Muscle of leg (tissue), 11 donors: Measurements from ENCODE around the gene WDR1. TPM values are rescaled to one million over a fixed set of nuclear protein-coding genes. Genes with fewer than 3 reads are reported as not detected.

Experiments
- DNase-seq: peaks from one replicate; pipeline ENCODE4 v3.0.0; 2013
- H3K27ac ChIP-seq: one replicate; pipeline ENCODE4 v1.5.1; 2013; ENCODE audit warnings: mild to moderate bottlenecking, low read length, control low read depth
- H3K27me3 ChIP-seq: one replicate; pipeline ENCODE4 v1.6.1; 2013; ENCODE audit warnings: low read length; ENCODE audit not compliant: control insufficient read depth, insufficient read depth
- H3K36me3 ChIP-seq: one replicate; pipeline ENCODE4 v1.6.1; 2013; ENCODE audit warnings: low read length; ENCODE audit not compliant: control insufficient read depth, insufficient read depth
- H3K4me1 ChIP-seq: one replicate; pipeline ENCODE4 v1.6.1; 2013; ENCODE audit warnings: low read length; ENCODE audit not compliant: control insufficient read depth, insufficient read depth
- H3K4me3 ChIP-seq: one replicate; pipeline ENCODE4 v1.5.1; 2013; ENCODE audit warnings: low read length, control low read depth
- H3K9me3 ChIP-seq: replicated peaks from 2 replicates; pipeline ENCODE4 v1.6.1; 2013; ENCODE audit warnings: low read depth, low read length; ENCODE audit not compliant: control insufficient read depth
- WGBS: methylation state at CpG from one replicate; pipeline ENCODE4 v1.1.5; 2013; ENCODE audit warnings: missing lambda C conversion rate; ENCODE audit not compliant: insufficient coverage; 5-methylcytosine and 5-hydroxymethylcytosine counted together
- polyA plus RNA-seq, 8 donors: library from polyadenylated mRNA; unstranded; fragments of 120-200 nt; gene quantifications; one replicate each; pipeline versions ENCODE4 v1.2.1 to v1.2.3, GENCODE V29; 2013; ENCODE audit warnings: inconsistent platforms in 1 of 8, low replicate concordance in 1 of 8; ENCODE audit not compliant: insufficient read length in 8 of 8, insufficient read depth in 1 of 8
- total RNA-seq: library from RNA; stranded (reverse); fragments of 120-200 nt; gene quantifications from one replicate; pipeline ENCODE4 v1.2.4, GENCODE V29; 2013

The WDR1 gene
- total and polyA plus RNA-seq, 9 donors: 97.0 to 178 (median 152) TPM

DNA sequence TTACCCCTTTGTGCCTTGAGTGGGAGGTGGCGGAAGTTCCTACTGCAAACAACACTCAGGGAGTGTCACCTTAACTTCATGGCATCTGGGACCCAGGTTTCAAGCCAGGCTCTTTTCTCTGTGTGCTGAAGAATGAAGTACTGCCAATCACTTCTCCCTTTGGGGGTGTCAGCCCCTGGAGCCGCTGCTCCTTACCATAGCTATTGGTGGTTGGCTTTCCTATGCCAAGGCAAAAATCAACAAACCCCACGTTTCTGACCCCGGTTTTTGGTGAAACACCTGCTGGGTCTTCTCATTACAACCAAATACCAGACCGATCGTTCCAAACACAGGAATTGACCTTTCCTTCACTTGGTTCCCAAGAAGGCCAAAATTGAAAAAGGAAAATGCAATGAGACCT lies 75.6 kb downstream of the WDR1 start:
- H3K27ac ChIP-seq: no peak overlapping the region
- H3K27me3 ChIP-seq: peaks cover 2% of the 10 kb centered on the region
- H3K4me1 ChIP-seq: peaks cover 8% of the 10 kb centered on the region
- H3K4me3 ChIP-seq: no peak overlapping the region
- peaks cover 4% of the 10 kb centered on the region for H3K9me3 ChIP-seq
- DNase-seq: no peak
- H3K36me3 ChIP-seq: no peaks in the 10 kb centered on the region
- 83% methylated on average over 3 of the region's 6 CpGs for WGBS

DNA sequence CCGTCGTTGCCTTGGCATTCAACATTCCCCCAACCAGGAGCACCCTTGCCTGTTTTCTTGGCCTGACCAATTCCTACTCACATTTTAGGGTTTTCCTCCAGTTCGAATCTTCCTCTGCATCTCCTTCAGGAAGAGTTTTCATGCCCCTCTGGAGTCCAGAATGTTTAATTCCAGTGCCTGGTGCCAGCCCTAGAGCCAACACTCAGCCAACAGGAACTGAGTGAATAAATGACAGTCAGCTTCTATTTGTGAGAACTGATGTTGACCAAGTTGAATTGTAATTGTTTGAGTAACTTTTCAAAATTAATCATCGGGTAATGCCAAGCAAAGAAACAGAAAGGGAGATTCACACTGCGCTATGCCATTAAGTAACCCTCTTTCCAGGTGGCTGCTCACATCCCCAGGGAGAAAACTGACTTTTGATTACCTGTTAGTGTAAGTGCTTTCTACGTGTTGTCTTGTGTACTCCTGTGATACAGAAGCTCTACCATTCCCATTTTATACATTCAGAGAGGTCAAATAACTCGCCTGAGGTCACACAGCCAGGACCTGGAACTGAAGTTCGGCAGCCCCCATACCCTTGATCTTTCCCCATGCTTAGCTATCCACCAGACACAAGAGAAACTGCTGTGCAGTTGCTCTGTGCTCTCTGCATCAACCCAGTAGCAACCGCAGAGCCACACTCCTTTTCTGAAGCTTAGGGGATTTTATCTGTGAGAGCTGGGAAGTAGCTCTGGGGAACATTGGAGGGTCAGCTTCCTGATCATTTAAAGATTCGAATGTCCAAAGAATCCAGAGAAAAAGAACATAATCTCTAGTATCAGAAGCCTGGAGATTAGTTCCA lies 76.3 kb downstream of the WDR1 start:
- WGBS: 88% methylated on average over 3 of the region's 10 CpGs

DNA sequence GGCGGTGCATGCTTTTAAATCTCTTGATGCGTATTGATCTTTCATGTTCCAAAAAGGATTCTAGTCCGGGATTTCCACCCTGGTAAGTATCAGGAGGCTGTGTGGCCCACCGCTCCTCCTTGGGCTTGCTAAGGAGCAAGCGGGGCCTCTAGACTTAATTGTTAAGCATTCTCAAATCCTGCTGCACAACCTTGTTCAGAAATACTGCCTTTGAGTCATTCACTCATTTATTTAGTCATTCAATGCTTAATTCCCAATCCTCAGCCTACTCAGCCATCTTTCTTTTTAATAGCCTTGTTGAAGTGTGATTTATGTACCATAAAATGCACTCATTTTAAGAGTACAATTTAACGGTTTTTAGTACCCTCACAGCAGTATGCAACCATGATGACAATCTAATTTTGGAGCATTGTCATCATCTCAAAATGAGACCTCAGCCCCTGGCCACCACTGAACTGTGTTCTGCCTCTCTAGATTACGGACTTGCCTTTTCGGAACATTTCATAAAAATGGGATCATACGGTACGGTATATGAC lies 79.7 kb downstream of the WDR1 start:
- no peak for DNase-seq
- Histone ChIP-seq H3K4me3 (no peak overlapping the region), H3K36me3 (no peaks in the 10 kb centered on the region), H3K27me3 (peaks cover 2% of the 10 kb centered on the region), H3K4me1 (peaks cover 42% of the 10 kb centered on the region), H3K9me3 (no peaks in the 10 kb centered on the region), H3K27ac (no peak overlapping the region)
- WGBS: 86% methylated on average over 8 of the region's 10 CpGs

More for the DNA sequence above, 76.3 kb downstream of the WDR1 start:
- Histone ChIP-seq H3K27me3 (peaks cover 2% of the 10 kb centered on the region), H3K36me3 (no peaks in the 10 kb centered on the region), H3K9me3 (peaks cover 4% of the 10 kb centered on the region), H3K4me1 (peaks cover 9% of the 10 kb centered on the region), H3K27ac (no peak overlapping the region), H3K4me3 (no peak overlapping the region)
- DNase-seq: no peak

- Histone ChIP-seq H3K4me1 (peaks cover 50% of the 10 kb centered on the region), H3K36me3 (no peaks in the 10 kb centered on the region), H3K27me3 (peaks cover 2% of the 10 kb centered on the region), H3K9me3 (no peaks in the 10 kb centered on the region), H3K27ac (no peak overlapping the region), H3K4me3 (no peak overlapping the region)
- no peak for DNase-seq
- 73% methylated on average over 4 of the region's 6 CpGs for WGBS
Measured at GRCh38 chr4:10035130-10035529, 81.5 kb downstream of the WDR1 start.

GRCh38 chr4:10034612-10035104 lies 81.9 kb downstream of the WDR1 start:
- 84% methylated on average over 4 of the region's 5 CpGs for WGBS
- Histone ChIP-seq H3K4me1 (peaks cover 50% of the 10 kb centered on the region), H3K27ac (no peak overlapping the region), H3K4me3 (no peak overlapping the region), H3K36me3 (no peaks in the 10 kb centered on the region), H3K27me3 (peaks cover 2% of the 10 kb centered on the region), H3K9me3 (no peaks in the 10 kb centered on the region)
- no peak for DNase-seq

DNA sequence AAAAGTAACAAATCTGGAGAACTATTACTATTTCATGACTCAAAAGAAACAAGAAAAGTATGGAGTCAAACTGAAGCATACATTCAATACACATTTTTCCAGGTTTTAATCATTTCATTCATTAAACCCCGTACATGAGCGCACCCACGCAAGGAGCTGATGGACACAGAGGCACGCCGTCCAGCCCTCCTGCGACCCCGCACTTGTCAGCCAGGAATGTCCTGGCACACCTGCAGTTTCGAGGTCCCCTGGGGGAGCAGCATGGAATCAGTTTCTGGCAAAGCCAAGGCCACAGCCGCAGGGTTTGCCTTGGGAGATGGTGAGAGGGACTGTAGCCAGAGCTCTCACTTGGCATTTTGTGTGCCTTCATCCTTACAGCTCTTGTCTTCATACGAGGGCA lies 82.5 kb downstream of the WDR1 start:
- Histone ChIP-seq H3K36me3 (no peaks in the 10 kb centered on the region), H3K27ac (no peak overlapping the region), H3K27me3 (peaks cover 2% of the 10 kb centered on the region), H3K4me3 (no peak overlapping the region), H3K4me1 (peaks cover 52% of the 10 kb centered on the region), H3K9me3 (no peaks in the 10 kb centered on the region)
- 48% methylated on average over 10 of the region's 10 CpGs for WGBS
- no peak for DNase-seq

- no peaks in the 10 kb centered on the region for H3K27me3 ChIP-seq
- H3K4me1 ChIP-seq: peaks cover 58% of the 10 kb centered on the region
- DNase-seq: no peak
- no peak overlapping the region for H3K4me3 ChIP-seq
- no peak overlapping the region for H3K27ac ChIP-seq
- H3K36me3 ChIP-seq: no peaks in the 10 kb centered on the region
- H3K9me3 ChIP-seq: no peaks in the 10 kb centered on the region
- 55% methylated on average over 15 of the region's 18 CpGs for WGBS
Measured at GRCh38 chr4:10033191-10033881, 83.3 kb downstream of the WDR1 start.

DNA sequence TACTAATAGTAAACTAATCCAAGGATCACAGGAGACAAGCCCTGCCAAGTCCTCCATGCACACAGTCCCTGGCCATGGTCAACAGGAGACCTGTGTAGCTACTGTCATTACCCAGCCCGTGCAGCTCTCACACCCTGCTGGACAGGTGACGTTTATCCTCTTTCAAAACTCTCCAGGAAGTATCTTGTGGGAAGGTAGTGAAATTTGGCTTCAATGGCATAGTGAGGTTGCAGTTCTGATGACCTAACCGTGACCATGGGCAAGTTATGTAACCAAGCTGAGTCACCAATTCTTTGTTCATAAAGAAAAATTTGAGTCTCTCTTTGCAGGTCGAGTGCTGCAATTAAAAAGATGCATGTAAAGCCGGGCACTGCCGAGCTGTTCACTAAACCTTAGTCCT lies 84.0 kb downstream of the WDR1 start:
- no peaks in the 10 kb centered on the region for H3K36me3 ChIP-seq
- no peak overlapping the region for H3K27ac ChIP-seq
- H3K4me1 ChIP-seq: peaks cover 58% of the 10 kb centered on the region
- H3K9me3 ChIP-seq: no peaks in the 10 kb centered on the region
- no peak for DNase-seq
- H3K27me3 ChIP-seq: no peaks in the 10 kb centered on the region
- H3K4me3 ChIP-seq: no peak overlapping the region
- WGBS: 65% methylated on average over 4 of the region's 6 CpGs

DNA sequence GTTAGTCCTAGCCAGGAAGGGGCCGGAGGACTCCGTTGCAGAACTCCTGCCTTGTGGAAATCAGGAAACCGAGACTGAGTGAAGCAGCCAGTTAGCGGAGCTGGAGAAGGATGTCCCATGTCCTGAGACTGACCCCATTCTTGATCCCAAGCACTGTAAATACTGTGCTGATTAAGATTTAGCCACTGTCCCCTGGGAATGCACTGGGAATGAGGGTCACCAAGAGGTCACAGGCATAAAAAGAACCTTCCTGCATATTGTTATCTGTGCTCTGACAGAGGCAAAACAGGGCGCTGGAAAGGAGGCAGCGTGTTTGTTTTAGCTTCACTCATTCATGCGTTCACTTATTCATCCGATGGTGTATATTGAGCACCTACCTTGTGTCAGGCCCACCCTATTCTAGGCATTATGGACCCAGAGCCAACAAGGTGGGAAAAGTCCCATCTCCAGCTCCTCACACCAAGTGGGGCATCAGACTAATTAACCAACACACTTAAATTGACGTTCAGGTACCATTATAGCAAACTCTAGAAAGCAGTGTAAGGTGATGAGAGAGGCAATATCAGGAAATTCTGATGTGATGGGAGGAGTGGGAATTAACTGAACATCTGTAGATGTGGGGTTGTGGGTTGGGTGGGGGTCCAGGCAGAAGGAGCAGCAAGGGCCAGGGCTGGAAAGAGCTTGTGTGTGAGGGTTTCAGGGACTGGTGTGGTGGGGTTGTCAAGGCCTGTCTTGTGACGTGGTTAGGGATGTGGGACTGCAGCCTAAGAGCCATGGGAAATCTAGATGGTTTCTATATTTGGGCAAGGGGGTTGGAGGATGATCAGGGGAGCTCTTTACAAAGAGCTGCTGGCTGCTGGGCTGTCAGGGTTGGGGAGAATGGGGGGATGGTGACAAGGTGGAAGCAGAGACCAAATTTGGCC lies 84.7 kb downstream of the WDR1 start:
- peak; percentile 54 for DNase-seq
- H3K27me3 ChIP-seq: no peaks in the 10 kb centered on the region
- peaks cover 58% of the 10 kb centered on the region for H3K4me1 ChIP-seq
- WGBS: 45% methylated on average over 9 of the region's 10 CpGs
- H3K4me3 ChIP-seq: no peak overlapping the region
- peak overlapping the region; percentile 42 for H3K27ac ChIP-seq
- no peaks in the 10 kb centered on the region for H3K9me3 ChIP-seq
- no peaks in the 10 kb centered on the region for H3K36me3 ChIP-seq
